ENCODE data around the gene PLD1. TPM values are rescaled to one million over a fixed set of nuclear protein-coding genes. Genes with fewer than 3 reads are reported as not detected.

Gene PLD1
- total and polyA plus RNA-seq, 10 of the 15 experiments (the other 5 are each of a cell fraction or from before 2014, with no cell fraction given): 2.9 to 108 (median 3.6) TPM

DNA sequence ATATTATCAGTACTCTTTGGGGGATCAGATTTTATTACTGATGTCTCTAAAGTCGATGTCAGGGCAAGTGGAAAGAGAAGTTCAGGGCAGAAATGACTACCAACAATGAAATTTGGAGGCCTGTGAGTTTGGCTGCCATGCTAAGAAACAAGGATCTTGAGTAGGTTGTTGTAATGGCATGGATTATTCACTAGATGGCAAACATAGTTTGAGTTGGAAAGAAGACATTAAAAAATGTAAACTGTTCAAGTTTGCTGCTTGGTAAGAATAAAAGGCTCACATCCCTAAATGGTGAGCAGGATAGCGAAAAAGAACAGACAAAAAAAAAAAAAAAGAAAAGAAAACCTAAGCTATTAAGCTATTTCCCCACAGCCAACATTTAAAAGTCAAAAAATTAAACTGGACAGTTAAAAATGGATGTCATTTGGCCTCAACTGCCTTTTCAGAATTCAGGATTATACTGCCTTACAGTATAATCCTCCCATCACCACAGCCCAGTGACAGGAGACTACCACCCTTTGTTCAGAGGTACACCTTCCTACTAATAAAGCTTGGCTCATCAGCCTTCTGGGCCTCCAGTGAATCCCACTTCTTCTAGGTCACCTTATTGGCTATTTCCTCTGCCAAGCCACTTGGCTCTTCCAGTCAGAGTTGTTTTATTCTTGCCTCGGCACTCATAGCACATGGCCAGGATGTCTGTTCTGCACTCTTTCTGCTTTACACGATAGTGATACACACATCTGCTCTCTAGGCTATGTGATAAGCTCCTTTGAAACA lies 163.7 kb downstream of the PLD1 start (continued):
- TF ChIP-seq, protein P1, sequence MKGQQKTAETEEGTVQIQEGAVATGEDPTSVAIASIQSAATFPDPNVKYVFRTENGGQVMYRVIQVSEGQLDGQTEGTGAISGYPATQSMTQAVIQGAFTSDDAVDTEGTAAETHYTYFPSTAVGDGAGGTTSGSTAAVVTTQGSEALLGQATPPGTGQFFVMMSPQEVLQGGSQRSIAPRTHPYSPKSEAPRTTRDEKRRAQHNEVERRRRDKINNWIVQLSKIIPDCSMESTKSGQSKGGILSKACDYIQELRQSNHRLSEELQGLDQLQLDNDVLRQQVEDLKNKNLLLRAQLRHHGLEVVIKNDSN (IDR thresholded peaks at IDR 0.05; ENCODE audit: borderline replicate concordance, extremely low read length, insufficient read depth, low read depth, low read length): no peak
- no peak for TF ChIP-seq RFX5 (IDR thresholded peaks at IDR 0.05; ENCODE audit: low read depth, low read length)
- TF ChIP-seq POLR2AphosphoS5 (IDR thresholded peaks at IDR 0.05; ENCODE audit: low read length): no peak
- TF ChIP-seq, protein P2, sequence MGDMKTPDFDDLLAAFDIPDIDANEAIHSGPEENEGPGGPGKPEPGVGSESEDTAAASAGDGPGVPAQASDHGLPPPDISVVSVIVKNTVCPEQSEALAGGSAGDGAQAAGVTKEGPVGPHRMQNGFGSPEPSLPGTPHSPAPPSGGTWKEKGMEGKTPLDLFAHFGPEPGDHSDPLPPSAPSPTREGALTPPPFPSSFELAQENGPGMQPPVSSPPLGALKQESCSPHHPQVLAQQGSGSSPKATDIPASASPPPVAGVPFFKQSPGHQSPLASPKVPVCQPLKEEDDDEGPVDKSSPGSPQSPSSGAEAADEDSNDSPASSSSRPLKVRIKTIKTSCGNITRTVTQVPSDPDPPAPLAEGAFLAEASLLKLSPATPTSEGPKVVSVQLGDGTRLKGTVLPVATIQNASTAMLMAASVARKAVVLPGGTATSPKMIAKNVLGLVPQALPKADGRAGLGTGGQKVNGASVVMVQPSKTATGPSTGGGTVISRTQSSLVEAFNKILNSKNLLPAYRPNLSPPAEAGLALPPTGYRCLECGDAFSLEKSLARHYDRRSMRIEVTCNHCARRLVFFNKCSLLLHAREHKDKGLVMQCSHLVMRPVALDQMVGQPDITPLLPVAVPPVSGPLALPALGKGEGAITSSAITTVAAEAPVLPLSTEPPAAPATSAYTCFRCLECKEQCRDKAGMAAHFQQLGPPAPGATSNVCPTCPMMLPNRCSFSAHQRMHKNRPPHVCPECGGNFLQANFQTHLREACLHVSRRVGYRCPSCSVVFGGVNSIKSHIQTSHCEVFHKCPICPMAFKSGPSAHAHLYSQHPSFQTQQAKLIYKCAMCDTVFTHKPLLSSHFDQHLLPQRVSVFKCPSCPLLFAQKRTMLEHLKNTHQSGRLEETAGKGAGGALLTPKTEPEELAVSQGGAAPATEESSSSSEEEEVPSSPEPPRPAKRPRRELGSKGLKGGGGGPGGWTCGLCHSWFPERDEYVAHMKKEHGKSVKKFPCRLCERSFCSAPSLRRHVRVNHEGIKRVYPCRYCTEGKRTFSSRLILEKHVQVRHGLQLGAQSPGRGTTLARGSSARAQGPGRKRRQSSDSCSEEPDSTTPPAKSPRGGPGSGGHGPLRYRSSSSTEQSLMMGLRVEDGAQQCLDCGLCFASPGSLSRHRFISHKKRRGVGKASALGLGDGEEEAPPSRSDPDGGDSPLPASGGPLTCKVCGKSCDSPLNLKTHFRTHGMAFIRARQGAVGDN (IDR thresholded peaks at IDR 0.05): no peak
- no peak for TF ChIP-seq IKZF1 (conservative IDR thresholded peaks at IDR 0.05)
- TF ChIP-seq, protein P3, sequence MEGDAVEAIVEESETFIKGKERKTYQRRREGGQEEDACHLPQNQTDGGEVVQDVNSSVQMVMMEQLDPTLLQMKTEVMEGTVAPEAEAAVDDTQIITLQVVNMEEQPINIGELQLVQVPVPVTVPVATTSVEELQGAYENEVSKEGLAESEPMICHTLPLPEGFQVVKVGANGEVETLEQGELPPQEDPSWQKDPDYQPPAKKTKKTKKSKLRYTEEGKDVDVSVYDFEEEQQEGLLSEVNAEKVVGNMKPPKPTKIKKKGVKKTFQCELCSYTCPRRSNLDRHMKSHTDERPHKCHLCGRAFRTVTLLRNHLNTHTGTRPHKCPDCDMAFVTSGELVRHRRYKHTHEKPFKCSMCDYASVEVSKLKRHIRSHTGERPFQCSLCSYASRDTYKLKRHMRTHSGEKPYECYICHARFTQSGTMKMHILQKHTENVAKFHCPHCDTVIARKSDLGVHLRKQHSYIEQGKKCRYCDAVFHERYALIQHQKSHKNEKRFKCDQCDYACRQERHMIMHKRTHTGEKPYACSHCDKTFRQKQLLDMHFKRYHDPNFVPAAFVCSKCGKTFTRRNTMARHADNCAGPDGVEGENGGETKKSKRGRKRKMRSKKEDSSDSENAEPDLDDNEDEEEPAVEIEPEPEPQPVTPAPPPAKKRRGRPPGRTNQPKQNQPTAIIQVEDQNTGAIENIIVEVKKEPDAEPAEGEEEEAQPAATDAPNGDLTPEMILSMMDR (IDR thresholded peaks at IDR 0.05 in 2 of 3, conservative IDR thresholded peaks at IDR 0.05 in 1 of 3; ENCODE audit: control insufficient read depth in 2 of 3, extremely low read depth in 1 of 3, insufficient read depth in 1 of 3, low read depth in 3 of 3, low read length in 3 of 3): peak; percentile 44 to 67 (median 55)
- TF ChIP-seq NRF1 (conservative IDR thresholded peaks at IDR 0.05; ENCODE audit: low read depth, low read length): no peak
- no peak for TF ChIP-seq FOS (IDR thresholded peaks at IDR 0.05; ENCODE audit: borderline replicate concordance, extremely low read depth, insufficient read length)
- TF ChIP-seq, protein P4, sequence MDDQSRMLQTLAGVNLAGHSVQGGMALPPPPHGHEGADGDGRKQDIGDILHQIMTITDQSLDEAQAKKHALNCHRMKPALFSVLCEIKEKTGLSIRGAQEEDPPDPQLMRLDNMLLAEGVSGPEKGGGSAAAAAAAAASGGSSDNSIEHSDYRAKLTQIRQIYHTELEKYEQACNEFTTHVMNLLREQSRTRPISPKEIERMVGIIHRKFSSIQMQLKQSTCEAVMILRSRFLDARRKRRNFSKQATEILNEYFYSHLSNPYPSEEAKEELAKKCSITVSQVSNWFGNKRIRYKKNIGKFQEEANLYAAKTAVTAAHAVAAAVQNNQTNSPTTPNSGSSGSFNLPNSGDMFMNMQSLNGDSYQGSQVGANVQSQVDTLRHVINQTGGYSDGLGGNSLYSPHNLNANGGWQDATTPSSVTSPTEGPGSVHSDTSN (IDR thresholded peaks at IDR 0.05; ENCODE audit: insufficient replicate concordance, low read depth, low read length): no peak

All from GM12878 (cell line).